ENCODE results near the gene FAM107B. TPM values are rescaled to one million over a fixed set of nuclear protein-coding genes. Genes with fewer than 3 reads are reported as not detected.

FAM107B gene
- total and polyA plus RNA-seq, 2 experiments from 2014 or later, result 11.0 to 17.6 TPM

DNA sequence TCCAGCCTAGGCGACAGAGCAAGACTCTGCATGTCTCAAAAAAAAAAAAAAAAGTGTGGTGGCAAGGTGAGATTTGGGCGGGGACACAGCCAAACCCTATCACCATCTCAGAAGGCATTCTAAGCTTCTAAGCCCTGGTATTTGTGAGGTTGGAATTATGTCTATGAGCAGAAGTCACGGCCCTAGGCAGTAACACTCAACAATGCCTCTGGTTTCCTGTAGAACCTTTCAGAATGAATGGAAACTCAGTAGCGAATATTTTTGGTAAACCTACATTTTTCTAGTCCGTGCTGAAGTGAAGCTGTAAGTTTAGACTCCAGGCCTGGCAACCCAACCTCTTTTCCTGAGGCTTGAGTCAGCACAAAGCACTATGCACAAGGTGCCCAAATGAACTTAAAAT is 88.3 kb downstream of the FAM107B start (continued):
- TF ChIP-seq, protein P1, sequence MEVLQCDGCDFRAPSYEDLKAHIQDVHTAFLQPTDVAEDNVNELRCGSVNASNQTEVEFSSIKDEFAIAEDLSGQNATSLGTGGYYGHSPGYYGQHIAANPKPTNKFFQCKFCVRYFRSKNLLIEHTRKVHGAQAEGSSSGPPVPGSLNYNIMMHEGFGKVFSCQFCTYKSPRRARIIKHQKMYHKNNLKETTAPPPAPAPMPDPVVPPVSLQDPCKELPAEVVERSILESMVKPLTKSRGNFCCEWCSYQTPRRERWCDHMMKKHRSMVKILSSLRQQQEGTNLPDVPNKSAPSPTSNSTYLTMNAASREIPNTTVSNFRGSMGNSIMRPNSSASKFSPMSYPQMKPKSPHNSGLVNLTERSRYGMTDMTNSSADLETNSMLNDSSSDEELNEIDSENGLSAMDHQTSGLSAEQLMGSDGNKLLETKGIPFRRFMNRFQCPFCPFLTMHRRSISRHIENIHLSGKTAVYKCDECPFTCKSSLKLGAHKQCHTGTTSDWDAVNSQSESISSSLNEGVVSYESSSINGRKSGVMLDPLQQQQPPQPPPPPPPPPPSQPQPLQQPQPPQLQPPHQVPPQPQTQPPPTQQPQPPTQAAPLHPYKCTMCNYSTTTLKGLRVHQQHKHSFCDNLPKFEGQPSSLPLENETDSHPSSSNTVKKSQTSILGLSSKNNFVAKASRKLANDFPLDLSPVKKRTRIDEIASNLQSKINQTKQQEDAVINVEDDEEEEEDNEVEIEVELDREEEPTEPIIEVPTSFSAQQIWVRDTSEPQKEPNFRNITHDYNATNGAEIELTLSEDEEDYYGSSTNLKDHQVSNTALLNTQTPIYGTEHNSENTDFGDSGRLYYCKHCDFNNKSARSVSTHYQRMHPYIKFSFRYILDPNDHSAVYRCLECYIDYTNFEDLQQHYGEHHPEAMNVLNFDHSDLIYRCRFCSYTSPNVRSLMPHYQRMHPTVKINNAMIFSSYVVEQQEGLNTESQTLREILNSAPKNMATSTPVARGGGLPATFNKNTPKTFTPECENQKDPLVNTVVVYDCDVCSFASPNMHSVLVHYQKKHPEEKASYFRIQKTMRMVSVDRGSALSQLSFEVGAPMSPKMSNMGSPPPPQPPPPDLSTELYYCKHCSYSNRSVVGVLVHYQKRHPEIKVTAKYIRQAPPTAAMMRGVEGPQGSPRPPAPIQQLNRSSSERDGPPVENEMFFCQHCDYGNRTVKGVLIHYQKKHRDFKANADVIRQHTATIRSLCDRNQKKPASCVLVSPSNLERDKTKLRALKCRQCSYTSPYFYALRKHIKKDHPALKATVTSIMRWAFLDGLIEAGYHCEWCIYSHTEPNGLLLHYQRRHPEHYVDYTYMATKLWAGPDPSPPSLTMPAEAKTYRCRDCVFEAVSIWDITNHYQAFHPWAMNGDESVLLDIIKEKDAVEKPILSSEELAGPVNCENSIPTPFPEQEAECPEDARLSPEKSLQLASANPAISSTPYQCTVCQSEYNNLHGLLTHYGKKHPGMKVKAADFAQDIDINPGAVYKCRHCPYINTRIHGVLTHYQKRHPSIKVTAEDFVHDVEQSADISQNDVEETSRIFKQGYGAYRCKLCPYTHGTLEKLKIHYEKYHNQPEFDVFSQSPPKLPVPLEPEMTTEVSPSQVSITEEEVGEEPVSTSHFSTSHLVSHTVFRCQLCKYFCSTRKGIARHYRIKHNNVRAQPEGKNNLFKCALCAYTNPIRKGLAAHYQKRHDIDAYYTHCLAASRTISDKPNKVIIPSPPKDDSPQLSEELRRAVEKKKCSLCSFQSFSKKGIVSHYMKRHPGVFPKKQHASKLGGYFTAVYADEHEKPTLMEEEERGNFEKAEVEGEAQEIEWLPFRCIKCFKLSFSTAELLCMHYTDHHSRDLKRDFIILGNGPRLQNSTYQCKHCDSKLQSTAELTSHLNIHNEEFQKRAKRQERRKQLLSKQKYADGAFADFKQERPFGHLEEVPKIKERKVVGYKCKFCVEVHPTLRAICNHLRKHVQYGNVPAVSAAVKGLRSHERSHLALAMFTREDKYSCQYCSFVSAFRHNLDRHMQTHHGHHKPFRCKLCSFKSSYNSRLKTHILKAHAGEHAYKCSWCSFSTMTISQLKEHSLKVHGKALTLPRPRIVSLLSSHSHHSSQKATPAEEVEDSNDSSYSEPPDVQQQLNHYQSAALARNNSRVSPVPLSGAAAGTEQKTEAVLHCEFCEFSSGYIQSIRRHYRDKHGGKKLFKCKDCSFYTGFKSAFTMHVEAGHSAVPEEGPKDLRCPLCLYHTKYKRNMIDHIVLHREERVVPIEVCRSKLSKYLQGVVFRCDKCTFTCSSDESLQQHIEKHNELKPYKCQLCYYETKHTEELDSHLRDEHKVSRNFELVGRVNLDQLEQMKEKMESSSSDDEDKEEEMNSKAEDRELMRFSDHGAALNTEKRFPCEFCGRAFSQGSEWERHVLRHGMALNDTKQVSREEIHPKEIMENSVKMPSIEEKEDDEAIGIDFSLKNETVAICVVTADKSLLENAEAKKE (CRISPR knock-in tag; IDR thresholded peaks at IDR 0.05), result no peak
- no peak for TF ChIP-seq STAT1 (IDR thresholded peaks at IDR 0.05; ENCODE audit: unreplicated experiment)
- TF ChIP-seq EZH2 (IDR thresholded peaks at IDR 0.05; ENCODE audit: low read depth, unreplicated experiment), result no peak
- TF ChIP-seq, protein P2, sequence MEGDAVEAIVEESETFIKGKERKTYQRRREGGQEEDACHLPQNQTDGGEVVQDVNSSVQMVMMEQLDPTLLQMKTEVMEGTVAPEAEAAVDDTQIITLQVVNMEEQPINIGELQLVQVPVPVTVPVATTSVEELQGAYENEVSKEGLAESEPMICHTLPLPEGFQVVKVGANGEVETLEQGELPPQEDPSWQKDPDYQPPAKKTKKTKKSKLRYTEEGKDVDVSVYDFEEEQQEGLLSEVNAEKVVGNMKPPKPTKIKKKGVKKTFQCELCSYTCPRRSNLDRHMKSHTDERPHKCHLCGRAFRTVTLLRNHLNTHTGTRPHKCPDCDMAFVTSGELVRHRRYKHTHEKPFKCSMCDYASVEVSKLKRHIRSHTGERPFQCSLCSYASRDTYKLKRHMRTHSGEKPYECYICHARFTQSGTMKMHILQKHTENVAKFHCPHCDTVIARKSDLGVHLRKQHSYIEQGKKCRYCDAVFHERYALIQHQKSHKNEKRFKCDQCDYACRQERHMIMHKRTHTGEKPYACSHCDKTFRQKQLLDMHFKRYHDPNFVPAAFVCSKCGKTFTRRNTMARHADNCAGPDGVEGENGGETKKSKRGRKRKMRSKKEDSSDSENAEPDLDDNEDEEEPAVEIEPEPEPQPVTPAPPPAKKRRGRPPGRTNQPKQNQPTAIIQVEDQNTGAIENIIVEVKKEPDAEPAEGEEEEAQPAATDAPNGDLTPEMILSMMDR (conservative IDR thresholded peaks at IDR 0.05; ENCODE audit: low read depth in 2 of 2), result no peak
- no peak for TF ChIP-seq CREB1 (CRISPR knock-in tag; IDR thresholded peaks at IDR 0.05; ENCODE audit: low read depth)
- no peak for TF ChIP-seq NANOG (IDR thresholded peaks at IDR 0.05; ENCODE audit: borderline replicate concordance)
- TF ChIP-seq JUNB (IDR thresholded peaks at IDR 0.05; ENCODE audit: unreplicated experiment), result no peak
- TF ChIP-seq POLR2AphosphoS5 (IDR thresholded peaks at IDR 0.05; ENCODE audit: low read depth), result no peak
- no peak for TF ChIP-seq ZNF331 (CRISPR knock-in tag; IDR thresholded peaks at IDR 0.05; ENCODE audit: low read depth)

DNA sequence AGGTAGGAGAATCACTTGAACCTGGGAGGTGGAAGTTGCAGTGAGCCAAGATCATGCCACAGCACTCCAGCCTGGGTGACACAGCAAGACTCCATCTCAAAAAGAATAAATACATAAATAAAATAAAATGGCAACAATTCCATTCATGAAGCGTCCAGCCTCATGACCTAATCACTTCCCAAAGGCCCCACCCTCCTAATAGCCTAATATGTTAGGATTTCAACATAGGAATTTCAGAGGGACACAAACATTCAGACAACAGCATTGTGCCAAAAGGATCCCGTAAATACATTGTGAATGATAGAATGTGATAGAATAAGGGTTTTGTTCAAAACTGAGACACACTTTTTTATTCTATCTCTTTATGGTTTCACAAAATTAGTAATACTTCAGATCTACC is 90.3 kb downstream of the FAM107B start:
- no peaks in the 10 kb centered on the region for H3K4me1 Mint-ChIP-seq
- DNase-seq (ENCODE audit: low spot score), result peak; percentile 20
- no peak for TF ChIP-seq ZNF331 (CRISPR knock-in tag; IDR thresholded peaks at IDR 0.05; ENCODE audit: low read depth)
- TF ChIP-seq, protein P3, sequence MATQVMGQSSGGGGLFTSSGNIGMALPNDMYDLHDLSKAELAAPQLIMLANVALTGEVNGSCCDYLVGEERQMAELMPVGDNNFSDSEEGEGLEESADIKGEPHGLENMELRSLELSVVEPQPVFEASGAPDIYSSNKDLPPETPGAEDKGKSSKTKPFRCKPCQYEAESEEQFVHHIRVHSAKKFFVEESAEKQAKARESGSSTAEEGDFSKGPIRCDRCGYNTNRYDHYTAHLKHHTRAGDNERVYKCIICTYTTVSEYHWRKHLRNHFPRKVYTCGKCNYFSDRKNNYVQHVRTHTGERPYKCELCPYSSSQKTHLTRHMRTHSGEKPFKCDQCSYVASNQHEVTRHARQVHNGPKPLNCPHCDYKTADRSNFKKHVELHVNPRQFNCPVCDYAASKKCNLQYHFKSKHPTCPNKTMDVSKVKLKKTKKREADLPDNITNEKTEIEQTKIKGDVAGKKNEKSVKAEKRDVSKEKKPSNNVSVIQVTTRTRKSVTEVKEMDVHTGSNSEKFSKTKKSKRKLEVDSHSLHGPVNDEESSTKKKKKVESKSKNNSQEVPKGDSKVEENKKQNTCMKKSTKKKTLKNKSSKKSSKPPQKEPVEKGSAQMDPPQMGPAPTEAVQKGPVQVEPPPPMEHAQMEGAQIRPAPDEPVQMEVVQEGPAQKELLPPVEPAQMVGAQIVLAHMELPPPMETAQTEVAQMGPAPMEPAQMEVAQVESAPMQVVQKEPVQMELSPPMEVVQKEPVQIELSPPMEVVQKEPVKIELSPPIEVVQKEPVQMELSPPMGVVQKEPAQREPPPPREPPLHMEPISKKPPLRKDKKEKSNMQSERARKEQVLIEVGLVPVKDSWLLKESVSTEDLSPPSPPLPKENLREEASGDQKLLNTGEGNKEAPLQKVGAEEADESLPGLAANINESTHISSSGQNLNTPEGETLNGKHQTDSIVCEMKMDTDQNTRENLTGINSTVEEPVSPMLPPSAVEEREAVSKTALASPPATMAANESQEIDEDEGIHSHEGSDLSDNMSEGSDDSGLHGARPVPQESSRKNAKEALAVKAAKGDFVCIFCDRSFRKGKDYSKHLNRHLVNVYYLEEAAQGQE (IDR thresholded peaks at IDR 0.05; ENCODE audit: unreplicated experiment), result no peak
- TF ChIP-seq, protein P2 (conservative IDR thresholded peaks at IDR 0.05; ENCODE audit: low read depth in 2 of 2), result no peak

More for the DNA sequence above, 90.3 kb downstream of the FAM107B start:
- H2AFZ ChIP-seq, result no peak overlapping the region
- no peak for ATAC-seq
- no peaks in the 10 kb centered on the region for H4K20me1 ChIP-seq (replicated peaks; ENCODE audit: insufficient read depth)
- H3F3A ChIP-seq (replicated peaks; ENCODE audit: low read depth), result no peaks in the 10 kb centered on the region
- no peaks in the 10 kb centered on the region for H3K9me2 ChIP-seq (ENCODE audit: insufficient read depth)
- H3K4me3 ChIP-seq, result no peak overlapping the region
- H3K4me1 ChIP-seq (ENCODE audit: insufficient read depth), result no peaks in the 10 kb centered on the region
- H3K27me3 ChIP-seq (ENCODE audit: insufficient read depth), result no peaks in the 10 kb centered on the region
- no peaks in the 10 kb centered on the region for H3K79me2 ChIP-seq (replicated peaks; ENCODE audit: insufficient read depth)
- H3K4me2 ChIP-seq, result no peak overlapping the region
- Mint-ChIP-seq H3K4me3 (no peak overlapping the region), H3K27ac (no peak overlapping the region), H3K9me3 (no peaks in the 10 kb centered on the region), H3K36me3 (ENCODE audit: low read depth) (no peaks in the 10 kb centered on the region), H3K27me3 (ENCODE audit: insufficient read depth, low read depth, poor library complexity) (no peaks in the 10 kb centered on the region)
- no peak overlapping the region for H3K27ac ChIP-seq (ENCODE audit: low read depth)
- no peaks in the 10 kb centered on the region for H3K36me3 ChIP-seq (ENCODE audit: insufficient read depth)

Data from GM23338 (cell line).